GM12878 (cell line): ENCODE data around the gene EXOC4. TPM values are rescaled to one million over a fixed set of nuclear protein-coding genes. Genes with fewer than 3 reads are reported as not detected.

Experiments
- ATAC-seq: fragments of 200-7000 bp; cut with Tn5 transposase; 3 replicates; pipeline ENCODE4 v1.9.1; 2020; ENCODE audit warnings: mild to moderate bottlenecking, moderate library complexity
- BruUV-seq: library from RNA; stranded (reverse); fragments of 400-500 nt; replicated peaks from 2 replicates; lab custom pipeline; 2021; lab: Mats Ljungman, UMichigan
- CTCF ChIA-PET: fragments of 300-600 bp; sonication (Branson Sonifier 250); formaldehyde crosslinking; extraction: SDS; loops from one replicate; lab custom pipeline; 2021; ENCODE audit warnings: inconsistent platforms; lab: Yijun Ruan, JAX
- POLR2A ChIA-PET: fragments of 350-600 bp; formaldehyde crosslinking; extraction: SDS; loops from one replicate; lab custom pipeline; 2021; ENCODE audit warnings: inconsistent platforms; lab: Charles Lee
- RAD21 ChIA-PET: fragments of 300-600 bp; sonication (Branson Sonifier 250); formaldehyde crosslinking; loops from one replicate; lab custom pipeline; 2023; ENCODE audit warnings: antibody characterized with exemption; ENCODE audit not compliant: unreplicated experiment; lab: Charles Lee
- SMC1A ChIA-PET: fragments of 300-600 bp; sonication (Branson Sonifier 250); formaldehyde crosslinking; loops from one replicate; lab custom pipeline; 2023; ENCODE audit not compliant: unreplicated experiment, uncharacterized antibody; lab: Charles Lee
- DNase-seq: peaks from one replicate; pipeline ENCODE4 v3.0.0-alpha.2; 2011; ENCODE audit warnings: low read depth, low spot score
- FAIRE-seq: peaks from 3 replicates; lab custom pipeline; 2011; peaks lifted over from hg19 to GRCh38; lab: Jason Lieb, UNC
- H2AFZ ChIP-seq: 2 replicates; pipeline ENCODE4 v1.6.0; 2011; ENCODE audit warnings: low read depth, low read length, control low read depth; ENCODE audit not compliant: control insufficient read depth
- H3K27ac ChIP-seq: 2 replicates; pipeline ENCODE4 v1.5.1; 2011; ENCODE audit warnings: control low read depth; ENCODE audit not compliant: control insufficient read depth, insufficient read depth
- H3K27me3 ChIP-seq, 2 experiments: replicated peaks in 1 of 2; 2 replicates each; pipeline versions ENCODE4 v1.6.0 to v1.6.1; 2011; ENCODE audit warnings: low read length in 1 of 2; ENCODE audit not compliant: control insufficient read depth in 2 of 2, insufficient read depth in 2 of 2
- H3K36me3 ChIP-seq, 2 experiments: 2 replicates each; pipeline ENCODE4 v1.5.1; 2011; ENCODE audit warnings: low read length in 1 of 2; ENCODE audit not compliant: control insufficient read depth in 2 of 2, insufficient read depth in 2 of 2
- H3K4me1 ChIP-seq: 2 replicates; pipeline ENCODE4 v1.6.1; 2011; ENCODE audit warnings: mild to moderate bottlenecking, low read length, moderate library complexity, mixed read lengths; ENCODE audit not compliant: control insufficient read depth, insufficient read depth
- H3K4me2 ChIP-seq: 2 replicates; pipeline ENCODE4 v1.6.0; 2011; ENCODE audit warnings: control low read depth; ENCODE audit not compliant: control insufficient read depth, insufficient read depth
- H3K4me3 ChIP-seq: fragments of 200-600 bp; sonication (generic); 2 replicates; pipeline ENCODE4 v1.5.1; 2016
- H3K79me2 ChIP-seq: 2 replicates; pipeline ENCODE4 v1.6.0; 2011; ENCODE audit warnings: low read length; ENCODE audit not compliant: control insufficient read depth, insufficient read depth
- H3K9ac ChIP-seq: 2 replicates; pipeline ENCODE4 v1.8.0; 2011; ENCODE audit warnings: low read length, control low read depth, mixed read lengths; ENCODE audit not compliant: control insufficient read depth, insufficient read depth
- H3K9me3 ChIP-seq: replicated peaks from 3 replicates; pipeline ENCODE4 v1.5.1; 2011; ENCODE audit warnings: mild to moderate bottlenecking, low read length; ENCODE audit not compliant: control insufficient read depth, insufficient read depth
- H4K20me1 ChIP-seq: 2 replicates; pipeline ENCODE4 v1.6.0; 2011; ENCODE audit not compliant: control insufficient read depth, insufficient read depth
- ATF7 ChIP-seq: fragments of 450-650 bp; IDR thresholded peaks from 2 replicates; pipeline ENCODE4 v1.6.1; 2016; ENCODE audit warnings: low read depth, mild to moderate bottlenecking
- E4F1 ChIP-seq: fragments of 450-650 bp; IDR thresholded peaks from 2 replicates; pipeline ENCODE4 v1.6.1; 2018; ENCODE audit warnings: borderline replicate concordance, mild to moderate bottlenecking; ENCODE audit not compliant: partially characterized antibody
- EZH2 ChIP-seq: IDR thresholded peaks from 2 replicates; pipeline ENCODE4 v1.6.1; 2012; ENCODE audit warnings: low read depth, mild to moderate bottlenecking, control low read depth, inconsistent platforms, low read length, borderline replicate concordance; ENCODE audit not compliant: control insufficient read depth
- IKZF2 ChIP-seq, 2 experiments: fragments of 450-650 bp; IDR thresholded peaks; 2 replicates each; pipeline ENCODE4 v1.6.1; 2017; ENCODE audit warnings: mild to moderate bottlenecking in 2 of 2, moderate library complexity in 2 of 2
- JUNB ChIP-seq: IDR thresholded peaks from 2 replicates; pipeline ENCODE4 v1.6.1; 2016; ENCODE audit warnings: antibody characterized with exemption, mild to moderate bottlenecking
- RBBP5 ChIP-seq: fragments of 200-600 bp; sonication (generic); conservative IDR thresholded peaks from 2 replicates; pipeline ENCODE4 v1.6.1; 2016
- RELA ChIP-seq: fragments of 450-650 bp; IDR thresholded peaks from 2 replicates; pipeline ENCODE4 v1.8.0; 2014; ENCODE audit warnings: borderline replicate concordance; ENCODE audit not compliant: partially characterized antibody
- USF2 ChIP-seq: IDR thresholded peaks from 2 replicates; pipeline ENCODE4 v1.6.1; 2011; ENCODE audit warnings: low read depth, low read length, improper control_type of control experiment, borderline replicate concordance
- ZBTB11 ChIP-seq: fragments of 450-650 bp; formaldehyde crosslinking; IDR thresholded peaks from 2 replicates; pipeline ENCODE4 v1.5.0; 2022; ENCODE audit warnings: mild to moderate bottlenecking, missing genetic modification characterization
- ZSCAN29 ChIP-seq: fragments of 450-650 bp; IDR thresholded peaks from 2 replicates; pipeline ENCODE4 v1.6.1; 2017; ENCODE audit warnings: mild to moderate bottlenecking, moderate library complexity
- WGBS: methylation state at CpG from one replicate; pipeline ENCODE4 v1.1.6; 2016; ENCODE audit warnings: low lambda C conversion rate; ENCODE audit not compliant: insufficient replicate concordance, insufficient coverage; ENCODE audit errors: missing lambda C conversion rate; 5-methylcytosine and 5-hydroxymethylcytosine counted together
- in situ Hi-C: fragments of 300-500 bp; cut with MboI; formaldehyde crosslinking; loops from 9 replicates; pipeline ENCODE4 v1.14.3; 2018; ENCODE audit warnings: mixed read lengths
- intact Hi-C: fragments of 100-400 bp; cut with micrococcal nuclease; formaldehyde crosslinking; loops from one replicate; pipeline ENCODE4 v1.14.2; 2022; ENCODE audit not compliant: unreplicated experiment
- polyA plus RNA-seq, 11 experiments: library from polyadenylated mRNA; depleted of rRNA in 4 of 11; unstranded in 6 of 11; stranded (reverse) in 5 of 11; fragments of >200 nt; fragmentation: Nextera tagmentation in 4 of 11; fragmentation: Illumina TruSeq in 1 of 11; extraction: Ambion mirVana in 4 of 11; extraction: Trizol in 1 of 11; gene quantifications; 1 replicate in 1 of 11; 2 replicates in 10 of 11; pipeline versions ENCODE4 v1.2.1 to v1.2.3, GENCODE V29; 2011 to 2016; ENCODE audit warnings: inconsistent platforms in 2 of 11, missing spikeins in 2 of 11, low read depth in 1 of 11
- total RNA-seq, 4 experiments: library from RNA; depleted of rRNA in 3 of 4; stranded (reverse); fragments of >200 nt in 3 of 4; fragmentation: Illumina TruSeq in 1 of 4; extraction: Trizol in 1 of 4; gene quantifications; 2 replicates each; pipeline versions ENCODE4 v1.2.1 to v1.2.3, GENCODE V29; 2013 to 2021

Gene EXOC4
- total and polyA plus RNA-seq, 10 of the 15 experiments (the other 5 are each of a cell fraction or from before 2014, with no cell fraction given): 13.2 to 44.5 (median 29.6) TPM

- H3K4me2 ChIP-seq: no peak overlapping the region
- no peak overlapping the region for H3K4me3 ChIP-seq
- H3K9ac ChIP-seq: no peak overlapping the region
- 96% methylated on average over 4 of the region's 4 CpGs for WGBS
- SMC1A ChIA-PET: no interaction called here
- no peaks in the 10 kb centered on the region for H3K79me2 ChIP-seq
- H3K27ac ChIP-seq: no peak overlapping the region
- CTCF ChIA-PET: interaction anchor here (0.9 to 1.9 kb wide), 2 partner anchors 14 to 315 kb away, joined by 3 to 4 read pairs; no protein-coding TSS in a partner anchor
- FAIRE-seq: no peak
- RAD21 ChIA-PET: no interaction called here
- H4K20me1 ChIP-seq: no peaks in the 10 kb centered on the region
- H3K27me3 ChIP-seq: no peaks in the 10 kb centered on the region
- BruUV-seq: no TSS peak
- no peaks in the 10 kb centered on the region for H3K9me3 ChIP-seq
- no peak for DNase-seq
- TF ChIP-seq RELA (no peak), ZBTB11 (CRISPR knock-in tag) (no peak), EZH2 (no peak), ZSCAN29 (no peak), RBBP5 (no peak), IKZF2 (IDR thresholded peaks at IDR 0.05) (no peak), ATF7 (no peak), E4F1 (no peak), JUNB (no peak), USF2 (no peak)
- intact Hi-C loops (no loop called here), in situ Hi-C loops (no loop called here)
- ATAC-seq: no peak
- no peak overlapping the region for H2AFZ ChIP-seq
- H3K36me3 ChIP-seq: no peaks in the 10 kb centered on the region
- H3K4me1 ChIP-seq: no peaks in the 10 kb centered on the region
- POLR2A ChIA-PET: no interaction called here
These were observed 789.4 kb downstream of the EXOC4 start for GRCh38 chr7:134042307-134042706.
